Transverse colon (tissue), 4 donors: ENCODE measurements around the gene USP5. TPM values are rescaled to one million over a fixed set of nuclear protein-coding genes. Genes with fewer than 3 reads are reported as not detected.
A peak's percentile ranks its signal among the peaks of the same experiment; 100 is the strongest.
"Not testable (repeated sequence)": the region's sequence is repeated elsewhere in the genome, so short reads cannot be mapped to it uniquely, and the experiment has no call there.

ENCODE experiments used
- DNase-seq: peaks from one replicate; pipeline ENCODE4 v3.0.0-alpha.2; 2019
- H3K27ac ChIP-seq, 4 donors: fragments of 200-600 bp; sonication (generic); 2 replicates each; pipeline ENCODE4 v1.5.1; 2016 to 2018; ENCODE audit warnings: inconsistent platforms in 4 of 4
- H3K27me3 ChIP-seq: fragments of 200-600 bp; sonication (generic); 2 replicates; pipeline ENCODE4 v1.5.1; 2017; ENCODE audit warnings: inconsistent platforms
- H3K36me3 ChIP-seq, 4 donors: fragments of 200-600 bp; sonication (generic); 2 replicates each; pipeline ENCODE4 v1.5.1; 2017 to 2019; ENCODE audit warnings: inconsistent platforms in 4 of 4
- H3K4me1 ChIP-seq, 4 donors: fragments of 200-600 bp; sonication (generic); 2 replicates each; pipeline ENCODE4 v1.5.1; 2017 to 2020; ENCODE audit warnings: inconsistent platforms in 4 of 4
- H3K4me3 ChIP-seq, 4 donors: fragments of 200-600 bp; sonication (generic); 1 replicate in 1 of 4; 2 replicates in 3 of 4; pipeline versions ENCODE4 v1.5.1 to v1.6.1; 2017 to 2019; ENCODE audit warnings: inconsistent platforms in 4 of 4
- H3K9me3 ChIP-seq, 2 donors: fragments of 200-600 bp; sonication (generic); 2 replicates each; pipeline ENCODE4 v1.5.1; 2017 to 2019; ENCODE audit warnings: inconsistent platforms in 2 of 2
- CTCF ChIP-seq, 5 experiments: fragments of 200-600 bp in 3 of 5; fragments of 450-650 bp in 2 of 5; sonication (generic) in 3 of 5; IDR thresholded peaks; 1 replicate in 2 of 5; 2 replicates in 3 of 5; pipeline ENCODE4 v1.5.1; 2016 to 2017; ENCODE audit warnings: antibody characterized with exemption in 5 of 5, inconsistent platforms in 3 of 5, mild to moderate bottlenecking in 2 of 5, moderate library complexity in 1 of 5
- EP300 ChIP-seq: sonication (generic); formaldehyde crosslinking; IDR thresholded peaks from one replicate; pipeline ENCODE4 v1.6.1; 2017; ENCODE audit warnings: antibody characterized with exemption, low read depth
- POLR2A ChIP-seq: fragments of 450-650 bp; IDR thresholded peaks from one replicate; pipeline ENCODE4 v1.6.1; 2016; ENCODE audit warnings: antibody characterized with exemption, mild to moderate bottlenecking, moderate library complexity
- POLR2AphosphoS5 ChIP-seq, 3 donors: sonication (generic); formaldehyde crosslinking; IDR thresholded peaks; one replicate each; pipeline ENCODE4 v1.6.1; 2016; ENCODE audit warnings: antibody characterized with exemption in 3 of 3
- WGBS, 2 donors: methylation state at CpG; one replicate each; pipeline ENCODE4 v1.1.5; 2018; ENCODE audit warnings: low coverage in 1 of 2; 5-methylcytosine and 5-hydroxymethylcytosine counted together
- in situ Hi-C, 4 donors: fragments of 200-750 bp; cut with MboI; loops; one replicate each; pipeline versions ENCODE4 v1.15.0 to v1.15.1; 2017; ENCODE audit warnings: low sequenced_read_pairs in 3 of 4, low pct_ligation_motif_present in 1 of 4, low pct_unique_long_range_greater_than_20kb in 1 of 4
- intact Hi-C: fragments of 100-400 bp; cut with DNase I; formaldehyde crosslinking; loops from one replicate; pipeline ENCODE4 v1.15.1; 2023; ENCODE audit warnings: low total_unique reads
- total RNA-seq, 4 donors: library from RNA; depleted of rRNA; stranded (reverse); fragments of >200 nt; gene quantifications; one replicate each; pipeline ENCODE4 v1.1.0, GENCODE V29; 2016

USP5 gene
- total RNA-seq, 4 donors from 2014 or later, result 30.5 to 171 (median 35.4) TPM

- Histone ChIP-seq H3K4me1 (peaks cover 3 to 21% (median 16%) of the 10 kb centered on the region in 4 donors), H3K27me3 (no peaks in the 10 kb centered on the region), H3K36me3 (no peaks in the 10 kb centered on the region), H3K27ac (peak overlapping the region; percentile 23 to 39 (median 28)), H3K9me3 (no peaks in the 10 kb centered on the region), H3K4me3 (no peak overlapping the region)
- no peak for TF ChIP-seq POLR2A
- no peak for TF ChIP-seq EP300
- TF ChIP-seq CTCF (IDR thresholded peaks at IDR 0.05), result no peak
- no peak for TF ChIP-seq POLR2AphosphoS5 (IDR thresholded peaks at IDR 0.05)
- in situ Hi-C loops (no loop called here), intact Hi-C loops (no loop called here)
- DNase-seq, result no peak
- 61 to 63% methylated on average over 5 to 8 of the region's 8 CpGs for WGBS, 2 donors
Measured at GRCh38 chr12:6887460-6887859, 35.5 kb downstream of the USP5 start.

GRCh38 chr12:6888360-6888759, 36.4 kb downstream of the USP5 start:
- in situ Hi-C loops, result no loop called here
- DNase-seq, result no peak
- 70 to 92% methylated on average over 1 to 2 of the region's 2 CpGs for WGBS, 2 donors
- Histone ChIP-seq H3K4me1 (peaks cover 3 to 21% (median 16%) of the 10 kb centered on the region in 4 donors), H3K27me3 (no peaks in the 10 kb centered on the region), H3K9me3 (no peaks in the 10 kb centered on the region), H3K36me3 (no peaks in the 10 kb centered on the region), H3K27ac (no peak overlapping the region), H3K4me3 (no peak overlapping the region)
- intact Hi-C loops, result no loop called here
- TF ChIP-seq CTCF (IDR thresholded peaks at IDR 0.05) (no peak), POLR2A (no peak), EP300 (no peak), POLR2AphosphoS5 (IDR thresholded peaks at IDR 0.05) (no peak)

- H3K36me3 ChIP-seq, H3K27ac ChIP-seq, intact Hi-C loops, in situ Hi-C loops, DNase-seq, H3K9me3 ChIP-seq, H3K27me3 ChIP-seq, H3K4me3 ChIP-seq: not testable (repeated sequence)
- WGBS, 2 donors, result 59 to 85% methylated on average over 3 to 7 of the region's 7 CpGs
- H3K4me1 ChIP-seq, result peaks cover 3 to 21% (median 16%) of the 10 kb centered on the region in 4 donors
Measured at GRCh38 chr12:6888794-6889193, 36.8 kb downstream of the USP5 start.

GRCh38 chr12:6889775-6890573, 38.0 kb downstream of the USP5 start:
- H3K4me3 ChIP-seq, H3K9me3 ChIP-seq, in situ Hi-C loops, H3K27me3 ChIP-seq, H3K36me3 ChIP-seq, intact Hi-C loops, DNase-seq: not testable (repeated sequence)
- 86 to 95% methylated on average over 10 to 21 of the region's 21 CpGs for WGBS, 2 donors
- Histone ChIP-seq H3K27ac (peak overlapping the region; percentile 89 to 97 (median 92)), H3K4me1 (peaks cover 3 to 21% (median 16%) of the 10 kb centered on the region in 4 donors)

GRCh38 chr12:6890789-6891645, 39.1 kb downstream of the USP5 start:
- Histone ChIP-seq H3K4me3 (peak overlapping the region; percentile 28 to 60 (median 49)), H3K9me3 (no peaks in the 10 kb centered on the region), H3K27me3 (no peaks in the 10 kb centered on the region), H3K4me1 (peaks cover 3 to 21% (median 16%) of the 10 kb centered on the region in 4 donors), H3K27ac (peak overlapping the region; percentile 89 to 97 (median 92)), H3K36me3 (no peaks in the 10 kb centered on the region)
- TF ChIP-seq POLR2A (peak; percentile 54), CTCF (IDR thresholded peaks at IDR 0.05) (peak; percentile 77 to 95 (median 81)), EP300 (no peak), POLR2AphosphoS5 (IDR thresholded peaks at IDR 0.05) (peak; percentile 69 to 82 (median 79))
- in situ Hi-C loops, result no loop called here
- DNase-seq, result peak; percentile 99
- intact Hi-C loops, result no loop called here
- 3% methylated on average over 11 to 41 of the region's 68 CpGs for WGBS, 2 donors
